Activated gamma-delta T cell treated with anti-CD3 and anti-CD28 coated beads, Interleukin-2, amount 50 U/mL, for 16 hours (primary cell): ENCODE measurements around the gene EZR.

Experiments
- DNase-seq: peaks from one replicate; pipeline ENCODE4 v3.0.0-alpha.2; 2020; ENCODE audit warnings: low read depth

EZR gene

DNA sequence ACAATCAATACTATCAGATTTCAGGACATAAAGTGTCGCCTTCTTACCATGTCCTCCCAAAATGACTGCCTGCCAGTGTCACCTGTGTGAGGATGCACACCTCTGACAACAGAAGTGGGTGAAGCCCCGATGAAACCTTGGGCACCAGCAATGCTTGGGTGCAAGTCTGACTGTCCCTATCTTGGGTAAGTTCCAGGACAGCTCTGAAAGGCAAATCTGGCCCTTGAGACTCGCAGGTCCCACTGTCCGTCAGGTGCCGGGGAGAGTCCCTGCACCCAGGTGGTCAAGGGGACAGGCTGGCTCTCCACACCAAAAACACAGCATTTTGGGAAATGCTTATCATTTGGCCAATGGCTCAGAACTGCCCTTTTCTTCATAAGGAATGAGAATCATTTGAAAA, 43.3 kb downstream of the EZR start:
- DNase-seq, result no peak

DNA sequence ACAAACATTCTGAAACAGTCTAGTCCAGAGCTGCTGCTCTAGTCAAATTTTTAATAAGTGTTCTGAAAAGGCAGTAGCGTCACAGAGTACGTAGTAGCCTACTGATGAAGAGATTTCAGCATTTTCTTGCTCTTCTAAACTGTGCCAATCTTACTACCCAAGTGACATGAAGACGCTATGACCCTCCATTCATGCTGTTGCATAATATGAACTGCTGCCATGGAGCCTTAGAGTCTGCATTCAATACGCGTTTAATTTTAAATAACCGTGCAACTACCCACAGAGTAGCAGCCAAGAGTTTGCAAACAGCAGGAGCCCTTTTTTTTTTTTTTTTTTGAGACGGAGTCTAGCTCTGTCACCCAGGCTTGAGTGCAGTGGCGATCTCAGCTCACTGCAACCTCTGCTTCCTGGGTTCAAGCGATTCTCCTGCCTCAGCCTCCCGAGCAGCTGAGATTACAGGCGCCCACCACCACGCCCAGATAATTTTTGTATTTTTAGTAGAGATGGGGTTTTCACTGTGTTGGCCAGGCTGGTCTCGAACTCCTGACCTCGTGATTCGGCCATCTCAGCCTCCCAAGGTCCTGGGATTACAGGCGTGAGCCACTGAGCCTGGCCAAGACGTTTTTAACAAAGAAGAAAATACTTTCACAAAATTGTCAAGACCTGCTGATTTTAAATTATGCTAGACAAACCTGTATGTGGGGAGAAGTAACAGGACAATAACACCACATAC, 44.3 kb downstream of the EZR start:
- no peak for DNase-seq

DNA sequence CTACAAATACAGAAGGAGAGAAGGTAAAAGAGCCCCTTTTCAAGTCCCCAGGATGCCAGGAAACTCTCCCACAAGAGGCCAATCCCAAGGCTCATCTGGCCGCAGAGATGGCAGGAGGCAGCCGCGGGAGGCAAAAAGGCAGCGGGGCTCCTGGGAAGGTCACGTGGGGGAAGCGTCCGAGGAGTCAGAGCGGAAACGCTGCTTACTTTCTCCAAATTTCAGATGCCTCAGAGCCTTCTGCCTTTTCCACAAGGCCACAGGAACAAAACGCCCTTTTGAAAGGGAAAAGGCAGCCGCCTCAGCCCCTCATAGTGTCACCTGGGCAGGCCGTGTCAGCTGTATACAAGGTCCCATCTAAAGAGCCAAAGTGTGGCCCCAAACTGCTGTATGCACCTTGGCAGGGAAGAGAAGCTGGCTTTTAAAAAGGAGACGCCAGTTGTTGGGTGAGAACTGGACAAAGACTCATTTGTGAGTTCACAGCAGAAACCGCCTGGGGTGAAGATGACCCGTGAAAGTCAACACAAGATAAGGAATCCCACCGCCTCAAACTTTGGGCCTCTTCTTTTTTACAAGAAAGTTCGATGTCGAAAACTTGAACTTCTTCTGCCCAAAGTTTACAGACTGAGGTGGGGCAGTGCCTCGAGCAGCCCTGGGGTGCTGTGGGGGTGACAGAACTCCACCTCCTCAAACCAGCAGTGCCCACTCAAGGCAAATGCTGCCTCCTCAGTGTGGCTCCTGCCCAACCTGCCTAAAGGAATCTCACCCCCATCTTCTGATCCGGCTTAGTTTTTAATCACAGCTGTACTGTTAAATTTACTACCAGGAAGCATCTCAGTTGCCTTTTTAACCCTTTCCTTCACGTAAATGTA, 45.4 kb downstream of the EZR start:
- DNase-seq, result no peak

DNA sequence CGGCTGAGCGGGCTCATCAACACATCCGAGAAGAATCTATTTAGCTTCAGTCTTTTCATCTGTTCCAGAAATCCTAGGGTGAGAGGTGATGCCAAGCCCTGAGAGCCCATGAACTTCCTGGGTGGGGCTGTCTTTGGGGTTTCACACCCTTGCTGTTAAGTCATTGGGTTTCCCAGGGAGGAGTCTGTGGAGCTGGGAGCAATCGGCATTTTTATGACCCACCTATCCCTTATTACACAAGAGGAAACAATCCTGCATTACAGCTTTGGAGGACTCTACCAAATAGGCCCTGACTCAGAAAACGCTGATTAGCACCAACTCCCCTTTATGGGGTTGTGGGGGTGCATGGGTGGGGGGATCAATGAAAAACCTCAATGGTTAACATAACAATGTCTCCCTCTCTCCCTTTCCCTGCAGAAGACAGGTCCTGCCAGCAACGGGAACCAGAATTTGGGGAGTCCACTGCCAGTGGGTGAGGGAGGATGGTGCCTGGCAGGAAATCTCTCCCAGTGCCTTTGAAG, 46.3 kb downstream of the EZR start:
- no peak for DNase-seq

DNA sequence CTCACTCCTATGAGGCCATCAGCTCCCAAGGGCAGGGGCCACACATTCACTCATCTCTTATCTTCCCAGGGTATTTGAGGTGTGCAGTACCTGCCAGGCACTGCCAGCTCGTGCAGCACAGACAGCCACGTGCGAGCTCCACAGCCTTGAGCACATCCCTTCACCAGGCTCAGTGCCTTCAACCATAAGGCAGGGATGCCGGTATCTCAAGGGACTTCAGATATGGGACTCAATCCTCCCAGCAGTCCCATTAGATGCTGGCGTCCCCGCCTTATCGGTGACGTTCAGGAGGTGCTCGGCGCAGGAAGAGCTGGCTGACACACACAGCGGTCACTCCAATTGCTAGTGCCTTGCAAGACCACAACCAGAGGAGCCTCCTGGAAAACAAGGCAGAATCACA, 47.0 kb downstream of the EZR start:
- DNase-seq, result no peak

DNA sequence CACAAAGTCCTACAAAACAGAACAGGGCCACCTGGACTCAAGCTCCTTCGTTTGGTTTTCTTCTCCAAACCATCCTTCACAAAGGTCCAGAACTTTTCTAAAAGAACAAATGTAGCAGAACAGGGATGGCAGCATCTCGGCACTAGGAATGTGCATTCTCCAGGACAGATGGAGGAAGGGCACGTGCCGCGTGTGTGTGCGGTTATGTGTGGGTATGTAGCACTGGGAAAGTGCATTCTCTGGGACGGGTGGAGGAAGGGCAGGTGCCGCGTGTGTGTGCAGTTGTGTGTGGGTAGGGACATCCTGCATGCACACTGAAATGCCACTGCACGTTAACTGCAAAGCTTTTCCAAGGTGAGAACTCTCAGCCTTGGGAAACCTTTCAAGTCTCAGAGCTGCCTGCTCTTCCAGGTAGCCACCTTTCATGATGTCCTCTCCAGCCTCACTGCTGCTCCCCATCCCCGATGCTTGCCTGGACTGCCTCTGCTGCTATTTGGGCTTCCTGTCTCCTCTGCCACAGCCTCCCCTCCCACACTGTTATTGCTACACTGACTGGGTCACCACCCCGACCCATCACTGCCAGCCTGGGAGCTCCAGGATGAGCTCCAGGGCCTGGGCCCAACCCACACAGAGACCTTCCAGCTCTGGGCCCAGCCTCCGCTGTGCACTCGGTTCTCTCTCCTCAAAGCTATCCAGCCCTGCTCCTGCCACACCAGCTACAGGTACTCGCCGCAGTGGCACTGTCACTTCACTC, 47.6 kb downstream of the EZR start:
- DNase-seq, result no peak

DNA sequence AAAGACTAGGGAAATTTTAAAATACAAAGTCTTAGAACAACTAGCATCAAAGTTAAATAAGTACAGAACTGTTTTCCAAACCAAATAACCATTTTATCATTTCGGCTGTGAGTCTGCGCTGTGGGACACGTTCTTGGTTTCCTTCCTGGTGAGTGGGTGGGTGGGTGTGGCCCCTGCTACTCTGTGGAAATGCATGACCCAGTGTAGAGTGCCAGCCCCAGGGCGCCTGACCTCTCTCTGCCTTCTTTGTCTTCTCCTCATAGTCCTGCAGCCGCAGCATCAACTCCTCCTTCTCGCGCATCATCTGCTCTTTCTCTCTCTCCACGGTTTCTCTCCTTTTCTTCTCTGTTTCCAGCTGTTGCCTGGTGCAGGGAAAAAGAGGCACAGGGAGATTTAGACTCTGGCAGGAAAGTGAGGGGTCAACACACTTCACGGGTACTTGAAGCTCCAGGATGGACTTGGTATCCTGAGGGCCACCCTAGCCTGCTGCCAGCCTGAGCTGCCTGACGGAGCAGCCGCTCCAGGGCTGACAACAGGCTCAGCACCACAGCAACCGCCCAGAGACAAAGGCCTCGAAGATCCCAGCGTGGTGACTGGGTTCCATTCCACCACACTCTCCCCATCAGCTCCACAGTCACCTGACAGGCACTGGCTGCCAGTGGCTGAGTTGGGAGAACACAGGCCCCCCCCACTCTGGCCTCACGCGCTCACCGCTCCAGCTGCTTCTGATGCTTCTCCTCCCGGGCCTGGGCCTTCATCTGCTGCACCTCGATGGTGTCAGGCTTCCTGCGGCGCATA, 48.4 kb downstream of the EZR start:
- no peak for DNase-seq

DNA sequence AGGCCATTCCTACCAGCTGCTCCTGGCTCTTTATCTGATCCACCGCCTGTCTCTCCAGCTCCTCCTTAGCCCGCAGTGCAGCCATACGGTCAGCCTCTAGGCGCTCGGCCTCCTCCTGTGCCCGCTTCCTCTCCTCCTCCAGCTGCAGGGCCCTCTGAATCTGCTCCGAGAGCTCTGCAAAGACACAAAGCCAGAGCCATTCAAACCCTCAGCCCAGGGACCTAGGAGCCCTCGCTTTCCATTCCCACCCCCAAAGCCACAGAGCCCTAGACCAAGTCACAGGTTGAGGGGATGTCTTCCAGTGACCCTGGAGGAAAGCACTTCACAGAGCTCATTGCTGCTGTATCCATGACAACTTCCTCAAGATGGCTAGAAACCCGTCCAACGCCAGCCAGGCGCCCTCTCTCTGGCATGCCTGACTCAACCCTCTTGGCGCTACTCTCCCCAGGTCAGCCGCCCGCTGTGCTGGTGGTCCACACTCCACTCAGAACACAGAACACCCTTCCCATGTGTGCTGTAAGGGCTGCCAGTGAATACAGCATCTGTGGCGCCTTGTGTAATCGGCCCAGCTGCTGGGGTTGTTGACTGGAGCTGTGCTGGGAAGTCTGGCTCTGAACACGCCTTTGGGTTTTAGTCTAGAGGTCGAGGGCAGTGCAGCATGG, 49.3 kb downstream of the EZR start:
- DNase-seq, result no peak

DNA sequence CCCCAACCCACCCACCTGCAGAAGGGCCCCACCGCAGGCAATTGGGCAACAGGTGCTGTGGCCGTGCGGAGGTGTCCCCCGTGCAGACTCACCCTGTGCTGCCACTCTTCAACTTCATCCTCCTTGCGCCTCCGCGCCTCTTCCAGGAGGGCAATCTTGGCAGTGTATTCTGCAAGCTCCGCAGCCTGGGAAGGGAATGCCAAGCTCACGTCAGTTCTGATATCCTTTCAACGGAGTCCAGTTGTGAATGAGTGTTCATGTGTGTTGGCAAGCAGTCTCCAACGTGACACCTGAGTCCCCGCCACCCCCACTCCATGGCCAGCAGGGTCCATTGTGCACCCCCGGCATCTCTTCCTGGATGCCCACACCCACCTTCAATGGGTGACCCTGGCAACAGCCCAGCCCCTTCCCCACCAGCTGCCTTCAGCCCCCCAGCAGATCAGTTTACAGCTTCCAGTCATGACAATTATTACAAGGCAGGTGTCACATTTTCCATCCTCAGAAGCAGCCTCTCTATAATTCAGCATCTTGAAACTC, 49.9 kb downstream of the EZR start:
- no peak for DNase-seq

DNA sequence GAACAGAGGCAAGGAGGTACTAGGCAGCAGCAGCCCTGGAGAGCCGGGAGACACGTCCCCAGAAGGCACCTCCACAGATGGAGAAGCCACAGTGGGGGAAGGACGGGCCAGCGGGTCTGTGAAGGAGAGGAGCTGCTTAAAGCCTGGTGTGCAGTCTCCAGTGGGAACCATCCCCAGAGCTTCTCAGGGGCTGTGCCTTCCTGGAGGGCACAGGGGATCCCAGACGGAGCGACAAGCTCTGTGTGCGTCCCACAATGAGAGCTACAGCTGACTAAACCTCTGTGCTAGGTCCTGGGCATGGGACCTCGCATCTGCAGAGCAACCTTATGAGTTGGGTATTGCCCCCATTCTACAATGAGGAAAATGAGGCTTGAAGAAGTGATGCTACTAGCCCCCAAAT, 50.7 kb downstream of the EZR start:
- DNase-seq, result no peak

DNA sequence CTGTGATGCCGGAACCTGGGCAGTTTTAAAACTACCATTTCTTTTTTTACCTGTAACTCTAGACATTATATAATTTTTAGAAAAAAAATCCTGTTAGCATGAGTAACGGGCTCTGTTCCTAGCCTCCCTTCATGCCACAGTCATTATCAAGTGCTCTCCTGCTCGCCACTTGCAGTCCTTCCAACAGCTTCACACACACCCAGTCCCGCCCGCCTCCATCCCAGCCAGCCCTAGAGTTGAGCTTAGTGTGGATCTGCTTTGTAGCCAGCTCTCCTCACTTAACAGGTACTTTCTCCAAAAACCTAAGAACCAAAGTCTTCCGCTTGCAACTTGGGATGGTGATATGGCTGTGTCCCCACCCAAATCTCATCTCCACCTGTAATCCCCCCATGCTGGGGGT, 51.5 kb downstream of the EZR start:
- DNase-seq, result no peak

DNA sequence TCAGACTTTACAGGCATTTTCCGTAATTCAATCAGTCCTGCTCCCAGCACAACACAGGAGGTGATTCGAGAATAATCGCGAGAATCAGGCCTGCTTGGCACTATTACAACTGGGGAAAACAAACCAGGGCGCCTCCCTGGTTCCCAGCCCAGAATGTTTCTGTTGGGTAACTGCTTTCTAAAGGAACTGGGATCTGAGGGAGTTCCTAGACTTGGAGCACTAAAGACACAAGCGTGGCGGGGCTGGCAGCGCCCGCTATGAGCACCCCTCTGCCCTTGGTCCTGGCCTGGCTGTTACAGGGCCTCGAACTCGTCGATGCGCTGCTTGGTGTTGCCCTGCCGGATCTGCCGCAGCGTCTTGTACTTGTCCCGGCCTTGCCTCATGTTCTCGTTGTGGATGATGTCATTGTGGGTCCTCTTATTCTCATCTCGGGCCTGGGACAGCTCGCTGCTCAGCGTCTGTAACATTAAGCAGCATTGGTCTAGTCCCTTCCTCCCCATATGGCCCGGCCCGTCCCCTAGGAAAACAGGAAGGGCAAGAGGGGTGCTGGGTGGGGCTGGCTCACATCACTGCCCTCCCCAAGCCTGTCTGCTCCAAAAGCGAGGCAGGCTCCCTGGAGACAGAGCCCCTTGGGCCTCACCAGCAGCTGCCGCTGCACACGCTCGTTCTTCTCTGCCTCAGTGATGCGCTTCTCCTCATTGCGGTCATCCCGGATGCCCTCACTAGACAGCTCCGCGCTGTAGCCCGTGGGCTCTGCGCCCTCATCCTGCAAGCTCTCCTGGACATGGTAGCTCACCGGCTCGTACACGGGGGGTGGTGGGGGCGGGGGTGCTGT, 52.3 kb downstream of the EZR start:
- DNase-seq, result no peak

DNA sequence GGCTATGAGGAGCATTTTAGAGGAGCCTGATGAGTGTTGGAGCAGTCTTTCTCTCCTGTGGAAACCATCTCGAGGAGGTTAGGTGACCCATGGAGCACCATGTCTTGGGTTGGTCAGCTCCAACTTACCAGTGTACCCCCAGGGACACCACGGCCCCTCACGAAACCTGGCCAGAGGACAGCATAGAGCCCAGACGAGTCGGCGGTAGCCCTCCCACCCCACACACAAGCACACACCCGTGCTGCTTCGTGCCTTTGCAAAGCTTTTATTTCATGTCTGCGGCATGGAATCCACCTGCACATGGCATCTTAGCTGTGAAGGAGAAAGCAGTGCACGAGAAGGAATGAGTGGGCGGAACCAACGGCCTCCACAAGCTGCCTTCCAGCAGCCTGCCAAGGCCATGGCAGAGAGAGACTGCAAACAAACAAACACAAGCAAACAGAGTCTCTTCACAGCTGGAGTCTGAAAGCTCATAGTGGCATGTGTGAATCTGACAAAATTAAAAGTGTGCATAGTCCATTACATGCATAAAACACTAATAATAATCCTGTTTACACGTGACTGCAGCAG, 53.6 kb downstream of the EZR start:
- DNase-seq, result no peak

DNA sequence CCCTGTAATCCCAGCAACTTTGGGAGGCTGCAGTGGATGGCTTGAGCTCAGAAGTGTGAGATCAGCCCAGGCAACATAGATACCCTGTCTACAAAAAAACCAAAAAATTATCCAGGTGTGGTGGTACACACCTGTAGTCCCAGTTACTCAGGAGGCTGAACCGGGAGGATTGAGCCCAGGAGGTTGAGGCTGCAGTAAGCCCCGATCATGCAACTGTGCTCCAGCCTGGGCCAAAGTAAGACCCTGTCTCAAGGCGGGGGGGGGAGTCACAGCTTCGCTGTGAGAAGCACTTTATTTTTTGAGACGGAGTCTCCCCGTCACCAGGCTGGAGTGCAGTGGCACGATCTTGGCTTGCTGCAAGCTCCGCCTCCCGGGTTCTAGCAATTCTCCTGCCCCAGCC, 54.2 kb downstream of the EZR start:
- no peak for DNase-seq

DNA sequence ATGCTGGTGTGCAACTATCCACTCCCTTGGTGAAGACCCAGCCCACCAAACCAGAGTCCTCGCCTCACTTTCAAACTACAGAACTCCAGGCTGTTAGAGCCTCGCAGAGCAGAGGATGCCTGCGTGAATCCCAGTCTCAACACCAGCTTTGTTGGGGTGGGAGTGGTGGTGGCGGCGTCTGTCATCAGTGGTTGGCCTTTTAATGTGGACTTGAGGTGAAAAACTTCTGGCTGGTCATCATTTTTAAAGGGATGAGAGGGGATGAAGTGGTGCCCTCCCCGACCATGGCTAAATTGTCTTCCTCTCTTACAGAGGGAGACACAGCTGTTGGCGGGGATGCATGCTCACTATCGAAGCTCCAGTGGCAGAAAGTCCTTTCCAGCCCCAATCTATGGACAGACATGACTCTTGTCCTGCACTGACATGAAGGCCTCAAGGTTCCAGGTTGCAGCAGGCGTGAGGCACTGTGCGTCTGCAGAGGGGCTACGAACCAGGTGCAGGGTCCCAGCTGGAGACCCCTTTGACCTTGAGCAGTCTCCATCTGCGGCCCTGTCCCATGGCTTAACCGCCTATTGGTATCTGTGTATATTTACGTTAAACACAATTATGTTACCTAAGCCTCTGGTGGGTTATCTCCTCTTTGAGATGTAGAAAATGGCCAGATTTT, 54.9 kb downstream of the EZR start:
- DNase-seq, result no peak

DNA sequence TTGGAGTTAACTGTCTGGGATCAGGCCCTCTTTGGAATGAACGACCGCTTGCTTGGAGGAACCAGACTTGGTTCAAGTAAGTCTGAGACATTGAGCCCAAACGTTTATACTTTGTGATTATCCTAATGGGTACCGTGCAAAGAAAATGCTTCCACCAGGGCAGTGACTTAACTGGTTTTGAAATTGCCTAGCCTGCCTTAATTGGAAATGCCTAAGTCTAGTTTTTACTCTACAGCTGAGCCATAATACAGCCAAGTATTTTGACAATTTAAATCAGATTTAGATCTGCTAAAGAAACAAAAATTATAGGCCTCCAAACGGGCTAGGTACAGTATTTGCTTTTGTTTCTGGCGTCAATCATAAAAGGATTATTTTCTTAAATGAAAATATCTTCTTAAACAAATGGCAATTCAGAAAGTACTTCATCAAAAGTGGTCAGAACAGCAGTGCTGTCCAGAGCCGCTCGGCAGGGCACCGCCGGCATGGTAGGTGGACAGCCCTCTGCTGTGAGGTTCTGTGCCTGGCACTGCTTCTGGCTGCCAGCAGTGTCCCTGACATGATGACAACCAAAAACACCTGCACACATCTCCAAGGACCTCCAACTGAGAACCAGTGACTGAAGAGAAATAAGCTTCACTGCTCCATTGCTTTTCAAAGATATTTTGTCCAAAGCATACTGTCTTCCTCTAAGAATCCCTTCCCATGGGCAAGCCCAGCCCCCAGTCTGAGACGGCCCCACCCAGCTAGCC, 55.6 kb downstream of the EZR start:
- DNase-seq, result no peak

DNA sequence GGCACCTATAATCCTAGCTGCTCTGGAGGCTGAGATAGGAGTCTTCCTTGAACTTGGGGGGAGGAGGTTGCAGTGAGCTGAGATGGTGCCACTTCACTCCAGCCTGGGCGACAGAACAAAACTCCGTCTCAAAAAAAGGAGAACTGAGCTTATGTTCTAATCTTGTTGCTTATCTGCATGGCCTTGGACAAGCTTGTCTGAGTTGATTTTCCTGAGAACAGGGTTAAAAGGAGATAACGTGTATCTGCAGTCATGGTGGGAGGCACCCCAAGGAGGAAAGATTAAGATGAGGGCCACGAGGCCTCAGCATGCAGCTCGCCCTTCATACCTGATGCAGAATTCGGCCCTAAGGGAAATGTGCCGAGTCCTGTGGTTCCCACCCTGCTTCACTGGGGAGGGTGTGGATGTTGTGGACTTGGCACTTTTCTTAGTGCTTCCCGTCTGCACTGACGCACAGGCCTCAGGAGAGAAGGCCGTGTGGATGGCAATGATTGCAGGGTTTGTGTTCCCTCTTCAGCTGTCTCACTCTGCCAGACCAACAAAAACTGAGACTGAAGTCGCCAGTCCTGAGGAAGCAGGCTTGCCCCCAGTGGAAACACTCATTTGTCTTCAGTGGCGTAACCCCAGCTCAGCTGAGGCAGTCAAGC, 56.3 kb downstream of the EZR start:
- no peak for DNase-seq

DNA sequence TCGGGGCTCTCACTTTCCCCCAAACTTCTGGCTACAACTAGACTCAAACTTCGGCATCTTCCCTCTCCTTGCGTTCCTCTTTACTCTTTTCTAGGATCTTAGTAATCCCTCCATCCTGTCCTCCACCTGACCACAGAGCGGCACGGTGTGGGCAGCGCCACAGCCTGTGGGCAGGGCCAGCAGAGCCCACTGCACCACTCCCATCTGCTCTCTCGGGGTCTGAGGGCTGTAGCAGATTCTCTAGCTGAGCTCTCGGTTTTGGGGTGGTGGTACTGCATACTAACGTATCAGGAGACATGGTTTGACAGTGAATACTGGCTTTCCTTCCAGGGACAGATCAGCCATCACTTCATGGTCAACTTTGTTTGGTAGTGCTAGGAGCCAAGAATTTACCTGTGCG, 57.4 kb downstream of the EZR start:
- DNase-seq, result no peak
